Right cardiac atrium (tissue), 5 donors: Measurements from ENCODE around the gene NBL1. TPM values are rescaled to one million over a fixed set of nuclear protein-coding genes. Genes with fewer than 3 reads are reported as not detected.

Experiments
- ATAC-seq, 2 donors: fragments of 200-7000 bp; cut with Tn5 transposase; one replicate each; pipeline versions ENCODE4 v1.8.0 to v1.9.1; 2020; ENCODE audit warnings: moderate library complexity in 2 of 2, mild to moderate bottlenecking in 1 of 2
- DNase-seq, 3 donors: peaks; one replicate each; pipeline ENCODE4 v3.0.0-alpha.2; 2020
- H3K27ac ChIP-seq: one replicate; pipeline ENCODE4 v1.5.1; 2013; ENCODE audit warnings: mild to moderate bottlenecking, low read length, control low read depth, moderate library complexity
- H3K27me3 ChIP-seq: one replicate; pipeline ENCODE4 v1.6.1; 2013; ENCODE audit not compliant: control insufficient read depth, insufficient read depth
- H3K4me1 ChIP-seq: one replicate; pipeline ENCODE4 v1.6.1; 2013; ENCODE audit warnings: low read length; ENCODE audit not compliant: control insufficient read depth, insufficient read depth
- H3K4me3 ChIP-seq: one replicate; pipeline ENCODE4 v1.5.1; 2013; ENCODE audit warnings: low read length, control low read depth
- H3K9me3 ChIP-seq: one replicate; pipeline ENCODE4 v1.6.1; 2013; ENCODE audit warnings: low read length; ENCODE audit not compliant: control insufficient read depth
- WGBS: extraction: QIAGEN DNeasy Blood & Tissue Kit; methylation state at CpG from one replicate; pipeline ENCODE4 v1.1.7; 2013; 5-methylcytosine and 5-hydroxymethylcytosine counted together
- intact Hi-C, 4 donors: fragments of 100-400 bp; cut with DNase I; formaldehyde crosslinking; loops; one replicate each; pipeline versions ENCODE4 v1.11.0 to v1.14.0; 2022 to 2023
- polyA plus RNA-seq: library from polyadenylated mRNA; stranded (reverse); fragments of 200-250 nt; gene quantifications from one replicate; pipeline ENCODE4 v1.2.3, GENCODE V29; 2013
- total RNA-seq, 4 donors: library from RNA; stranded (reverse); fragmentation: NEBNext Ultra II Directional; extraction: Animal tissue kit (Norgen Biotek cat#: 25700); gene quantifications; one replicate each; pipeline ENCODE4 v1.2.1, GENCODE V29; 2021
- donor health status: healthy with polysubstance abuse.
- donor health status: DM: no; HTN: yes; CAD: no.
- donor health status: DM: no; HTN: no; CAD: no.
- donor health status: DM: no; HTN: yes; CAD: no; lungs with severe emphysema.
- donor health status: DM: yes; HTN: yes; CAD: no.

NBL1 gene
- total and polyA plus RNA-seq, 5 donors = 40.7 to 64.8 (median 45.7) TPM

DNA sequence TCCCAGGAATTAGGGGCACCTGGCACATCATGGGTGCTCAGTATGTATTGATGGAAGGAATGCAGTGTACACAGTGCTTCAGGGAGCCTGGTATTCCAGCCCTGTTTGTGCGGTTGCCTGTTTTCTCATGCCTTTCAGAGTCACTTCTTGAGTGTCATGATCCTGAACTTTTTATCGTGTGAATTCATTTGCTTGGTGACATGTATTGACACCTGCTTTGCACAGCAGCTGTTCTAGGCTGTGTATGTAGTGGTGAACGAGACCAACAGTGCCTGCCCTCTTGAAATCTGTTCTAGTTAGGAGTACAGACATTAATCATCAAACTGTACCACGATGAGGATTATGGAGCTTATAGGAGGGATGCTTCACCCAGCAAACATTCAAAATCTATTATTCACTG lies 26.7 kb downstream of the NBL1 start:
- H3K9me3 ChIP-seq = no peaks in the 10 kb centered on the region
- H3K4me3 ChIP-seq = no peak overlapping the region
- ATAC-seq = no peak
- no peak for DNase-seq
- intact Hi-C loops = no loop called here
- no peak overlapping the region for H3K27ac ChIP-seq
- no peaks in the 10 kb centered on the region for H3K4me1 ChIP-seq
- 67% methylated on average over 4 of the region's 4 CpGs for WGBS
- no peaks in the 10 kb centered on the region for H3K27me3 ChIP-seq

DNA sequence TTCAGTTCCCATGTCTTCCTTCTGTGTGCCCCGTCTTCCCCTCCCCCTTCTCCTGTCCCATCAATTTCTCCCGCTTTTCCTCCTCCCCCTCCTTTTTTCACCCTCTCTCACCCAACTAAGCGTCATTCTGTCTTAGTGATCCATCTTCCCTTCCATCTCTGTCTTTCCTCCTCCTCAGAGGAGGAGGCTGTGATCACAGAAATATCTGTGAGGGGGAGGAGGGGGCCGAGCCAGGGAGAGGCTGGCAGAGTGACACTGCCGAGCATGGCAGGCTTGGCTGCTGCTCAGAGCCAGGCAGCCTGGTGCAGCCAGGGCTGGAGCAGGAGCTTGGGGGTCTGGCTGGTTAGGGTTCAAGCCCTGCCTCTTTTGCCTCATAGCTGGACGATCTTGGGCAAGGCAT lies 28.1 kb downstream of the NBL1 start:
- intact Hi-C loops = no loop called here
- Histone ChIP-seq H3K27ac (no peak overlapping the region), H3K4me3 (no peak overlapping the region), H3K27me3 (no peaks in the 10 kb centered on the region), H3K4me1 (no peaks in the 10 kb centered on the region), H3K9me3 (no peaks in the 10 kb centered on the region)
- ATAC-seq = no peak
- DNase-seq = no peak
- 41% methylated on average over 6 of the region's 6 CpGs for WGBS

DNA sequence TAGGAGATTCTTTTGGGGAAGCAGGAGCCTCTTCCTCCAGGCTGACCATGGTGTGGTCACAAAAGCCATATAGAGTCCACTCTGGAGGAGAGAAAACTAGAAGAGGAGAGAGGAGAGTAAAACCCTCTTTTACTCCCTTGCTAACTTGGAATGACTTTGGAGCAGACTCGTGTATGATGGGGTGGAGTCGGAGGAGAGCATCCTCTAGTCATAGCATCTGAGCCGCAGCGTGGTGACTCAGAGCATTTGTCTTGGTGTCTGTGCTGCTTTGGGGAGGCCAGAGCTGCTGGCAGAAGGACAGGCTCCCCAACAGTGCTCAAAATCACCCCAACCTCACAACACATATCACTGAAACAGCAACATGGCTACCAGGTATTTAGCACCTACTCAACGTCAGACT lies 31.7 kb downstream of the NBL1 start:
- intact Hi-C loops = no loop called here
- DNase-seq (no peak), ATAC-seq (no peak)
- H3K27ac ChIP-seq = no peak overlapping the region
- H3K27me3 ChIP-seq = no peaks in the 10 kb centered on the region
- WGBS = 68% methylated on average over 5 of the region's 5 CpGs
- H3K4me3 ChIP-seq = no peak overlapping the region
- H3K4me1 ChIP-seq = no peaks in the 10 kb centered on the region
- H3K9me3 ChIP-seq = no peaks in the 10 kb centered on the region

DNA sequence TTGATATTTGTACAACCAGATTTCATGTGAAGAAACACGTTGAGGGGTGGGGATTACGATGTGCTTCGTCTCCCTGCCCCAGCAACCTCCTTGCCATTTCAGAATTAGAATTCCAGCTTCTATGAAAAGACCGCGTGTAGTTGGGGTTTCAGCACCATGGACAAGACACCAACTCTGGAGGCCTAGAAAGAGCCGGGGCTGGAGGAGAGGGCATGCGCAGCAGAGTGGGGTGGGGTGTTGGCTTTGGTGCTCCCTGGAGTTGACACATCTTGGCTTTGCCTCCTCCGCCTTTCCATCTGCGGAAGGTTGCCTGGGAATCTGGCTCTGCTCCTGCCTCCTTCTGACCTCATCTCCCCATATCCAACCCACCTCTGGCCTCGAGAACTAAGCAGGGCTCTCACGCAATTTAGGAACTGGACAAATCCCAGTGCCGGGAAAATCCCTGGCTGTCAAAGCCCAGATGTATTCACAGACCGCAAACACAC lies 32.4 kb downstream of the NBL1 start:
- H3K4me3 ChIP-seq = no peak overlapping the region
- ATAC-seq = peak; percentile 82 to 88
- no peaks in the 10 kb centered on the region for H3K27me3 ChIP-seq
- no peaks in the 10 kb centered on the region for H3K9me3 ChIP-seq
- peak; percentile 82 to 90 (median 88) for DNase-seq
- intact Hi-C loops = no loop called here
- no peaks in the 10 kb centered on the region for H3K4me1 ChIP-seq
- WGBS = 21% methylated on average over 13 of the region's 13 CpGs
- H3K27ac ChIP-seq = no peak overlapping the region

DNA sequence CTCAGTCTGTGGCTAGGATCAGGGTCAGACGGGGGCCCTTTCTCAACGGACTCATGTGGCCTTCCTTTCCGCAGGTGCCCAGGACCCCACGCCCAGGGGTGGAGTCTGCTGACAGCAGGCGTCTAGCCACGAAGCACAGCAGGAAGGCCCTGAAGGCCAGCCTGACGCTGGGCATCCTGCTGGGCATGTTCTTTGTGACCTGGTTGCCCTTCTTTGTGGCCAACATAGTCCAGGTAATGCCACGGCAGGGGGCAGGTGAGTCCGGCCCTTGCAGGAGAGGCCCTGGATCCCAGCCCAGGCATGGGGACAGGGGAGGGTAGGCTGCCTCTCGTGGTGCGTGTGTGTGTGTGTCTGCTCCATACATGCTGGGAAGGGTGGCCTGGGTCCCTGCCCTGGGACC lies 34.4 kb downstream of the NBL1 start:
- Histone ChIP-seq H3K4me3 (no peak overlapping the region), H3K27me3 (no peaks in the 10 kb centered on the region), H3K4me1 (no peaks in the 10 kb centered on the region), H3K9me3 (no peaks in the 10 kb centered on the region), H3K27ac (no peak overlapping the region)
- intact Hi-C loops = no loop called here
- WGBS = 71% methylated on average over 11 of the region's 11 CpGs
- DNase-seq (no peak), ATAC-seq (no peak)

DNA sequence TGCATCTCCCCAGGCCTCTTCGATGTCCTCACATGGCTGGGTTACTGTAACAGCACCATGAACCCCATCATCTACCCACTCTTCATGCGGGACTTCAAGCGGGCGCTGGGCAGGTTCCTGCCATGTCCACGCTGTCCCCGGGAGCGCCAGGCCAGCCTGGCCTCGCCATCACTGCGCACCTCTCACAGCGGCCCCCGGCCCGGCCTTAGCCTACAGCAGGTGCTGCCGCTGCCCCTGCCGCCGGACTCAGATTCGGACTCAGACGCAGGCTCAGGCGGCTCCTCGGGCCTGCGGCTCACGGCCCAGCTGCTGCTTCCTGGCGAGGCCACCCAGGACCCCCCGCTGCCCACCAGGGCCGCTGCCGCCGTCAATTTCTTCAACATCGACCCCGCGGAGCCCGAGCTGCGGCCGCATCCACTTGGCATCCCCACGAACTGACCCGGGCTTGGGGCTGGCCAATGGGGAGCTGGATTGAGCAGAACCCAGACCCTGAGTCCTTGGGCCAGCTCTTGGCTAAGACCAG lies 34.9 kb downstream of the NBL1 start:
- Histone ChIP-seq H3K27me3 (no peaks in the 10 kb centered on the region), H3K27ac (no peak overlapping the region), H3K4me1 (no peaks in the 10 kb centered on the region), H3K9me3 (no peaks in the 10 kb centered on the region), H3K4me3 (no peak overlapping the region)
- WGBS = 92% methylated on average over 34 of the region's 34 CpGs
- DNase-seq (no peak), ATAC-seq (peak in 1 of 2 donors; percentile 8)
- intact Hi-C loops = no loop called here

DNA sequence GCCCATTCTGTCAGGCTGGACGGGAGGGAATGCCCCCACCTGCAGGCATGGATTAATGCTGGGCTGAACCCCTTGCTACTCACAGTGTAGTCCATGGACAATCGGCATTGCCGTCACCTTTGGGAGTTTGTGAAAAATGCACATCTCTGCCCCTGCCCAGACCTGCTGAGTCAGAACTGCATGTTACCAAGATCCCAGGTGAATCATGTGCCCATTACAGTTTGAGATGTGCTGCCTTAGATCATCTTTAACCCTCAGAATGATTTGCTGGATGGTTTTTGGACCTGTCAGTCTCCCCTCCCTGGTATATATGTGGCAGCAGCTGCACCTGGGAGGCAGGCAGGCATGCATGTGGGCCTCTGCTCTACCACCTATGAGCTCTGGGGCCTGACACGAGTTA lies 35.6 kb downstream of the NBL1 start:
- no peaks in the 10 kb centered on the region for H3K9me3 ChIP-seq
- DNase-seq = no peak
- intact Hi-C loops = no loop called here

DNA sequence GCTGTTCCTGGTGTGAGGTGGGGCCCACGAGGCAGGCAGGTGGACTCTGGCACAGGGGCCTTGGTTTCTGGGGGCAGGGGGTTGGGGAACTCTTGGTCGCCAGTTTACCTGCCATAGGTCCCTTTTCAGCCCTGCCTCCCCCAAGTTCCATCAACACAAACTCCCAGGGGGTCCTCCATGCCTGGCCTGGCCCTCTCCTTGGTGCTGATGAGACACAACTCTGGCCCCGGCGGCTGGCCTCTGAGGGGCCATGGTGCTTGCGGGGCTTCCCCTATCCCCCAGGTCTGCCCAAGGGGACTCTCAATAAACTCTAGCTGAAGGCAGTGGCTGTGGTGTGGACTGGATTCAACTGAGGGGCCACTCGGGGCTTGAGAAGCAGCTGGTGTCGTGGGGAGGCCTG lies 36.5 kb downstream of the NBL1 start:
- H3K9me3 ChIP-seq = no peaks in the 10 kb centered on the region
- 75% methylated on average over 7 of the region's 7 CpGs for WGBS
- ATAC-seq (no peak), DNase-seq (no peak)
- no peaks in the 10 kb centered on the region for H3K4me1 ChIP-seq
- no peak overlapping the region for H3K27ac ChIP-seq
- intact Hi-C loops = no loop called here
- no peaks in the 10 kb centered on the region for H3K27me3 ChIP-seq
- no peak overlapping the region for H3K4me3 ChIP-seq

More for the DNA sequence above, 35.6 kb downstream of the NBL1 start:
- 81% methylated on average over 4 of the region's 4 CpGs for WGBS
- Histone ChIP-seq H3K4me3 (no peak overlapping the region), H3K27ac (no peak overlapping the region), H3K27me3 (no peaks in the 10 kb centered on the region), H3K4me1 (no peaks in the 10 kb centered on the region)
- ATAC-seq = no peak

DNA sequence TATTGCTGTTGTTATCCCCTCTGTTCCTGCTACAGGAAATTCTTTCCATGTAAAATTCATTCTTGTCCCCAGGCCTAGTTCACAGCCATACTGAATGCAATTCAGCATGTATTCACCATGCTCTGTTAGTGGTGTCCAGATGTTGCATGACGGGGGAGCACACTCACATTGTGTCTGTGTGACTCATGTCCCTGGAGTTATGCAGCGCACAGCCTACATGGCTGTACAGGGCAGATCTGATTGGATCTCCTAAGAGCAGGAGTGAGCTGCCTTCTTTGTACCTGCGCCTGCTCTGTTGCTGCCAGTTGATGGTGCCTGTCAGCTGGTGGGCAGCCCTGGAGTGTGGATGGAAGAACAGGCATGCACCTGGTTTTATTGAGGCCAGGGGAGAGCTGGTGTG lies 38.1 kb downstream of the NBL1 start:
- Histone ChIP-seq H3K4me3 (no peak overlapping the region), H3K27me3 (no peaks in the 10 kb centered on the region), H3K9me3 (no peaks in the 10 kb centered on the region), H3K4me1 (no peaks in the 10 kb centered on the region), H3K27ac (no peak overlapping the region)
- 82% methylated on average over 3 of the region's 3 CpGs for WGBS
- ATAC-seq (no peak), DNase-seq (no peak)
- intact Hi-C loops = no loop called here

DNA sequence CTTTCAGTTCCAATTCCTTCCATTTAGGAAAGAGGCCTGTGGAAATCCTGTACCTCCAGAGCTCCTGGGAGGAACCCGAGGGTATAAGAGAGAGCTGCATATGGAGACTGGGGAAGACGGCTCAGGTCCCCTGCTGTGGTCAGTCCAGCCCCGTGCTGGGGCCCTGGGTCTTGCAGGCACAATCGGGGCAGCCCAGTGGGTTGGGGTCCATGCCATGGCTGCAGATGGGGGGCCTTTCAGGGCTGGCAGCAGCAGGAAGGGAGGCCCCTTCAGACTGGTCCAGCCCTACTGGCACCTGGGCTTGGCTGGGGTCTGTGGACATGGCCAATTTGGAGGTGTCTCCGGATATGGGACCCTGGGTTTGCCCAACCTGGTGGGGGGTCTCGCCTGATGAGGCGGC lies 38.8 kb downstream of the NBL1 start:
- peaks cover 3% of the 10 kb centered on the region for H3K4me1 ChIP-seq
- no peak overlapping the region for H3K4me3 ChIP-seq

DNA sequence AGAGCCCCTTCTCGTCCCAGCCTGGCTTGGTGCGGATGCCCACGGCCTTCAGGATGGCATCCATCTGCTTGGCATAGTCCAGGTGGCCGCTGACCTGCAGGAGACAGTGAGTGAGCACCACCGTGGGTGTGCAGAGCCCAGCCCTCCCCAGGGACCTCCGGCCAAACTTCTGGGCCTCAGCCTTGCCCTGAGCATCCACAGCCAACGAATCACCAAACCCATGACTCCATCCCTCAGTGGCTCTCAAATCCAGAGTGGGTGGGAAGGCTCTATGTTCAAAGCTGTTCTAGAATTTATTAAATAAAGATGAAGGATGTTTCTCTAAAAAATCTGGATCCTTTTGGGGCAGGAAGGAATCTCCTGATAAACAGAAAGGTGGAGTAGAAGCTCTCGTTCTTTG lies 39.2 kb downstream of the NBL1 start:
- 91% methylated on average over 8 of the region's 8 CpGs for WGBS
- Histone ChIP-seq H3K4me1 (peaks cover 6% of the 10 kb centered on the region), H3K27ac (no peak overlapping the region), H3K9me3 (no peaks in the 10 kb centered on the region), H3K4me3 (no peak overlapping the region), H3K27me3 (no peaks in the 10 kb centered on the region)
- intact Hi-C loops = no loop called here
- ATAC-seq (no peak), DNase-seq (no peak)

More for the DNA sequence above, 38.8 kb downstream of the NBL1 start:
- no peaks in the 10 kb centered on the region for H3K27me3 ChIP-seq
- ATAC-seq = no peak
- no peaks in the 10 kb centered on the region for H3K9me3 ChIP-seq
- intact Hi-C loops = no loop called here
- DNase-seq = no peak
- no peak overlapping the region for H3K27ac ChIP-seq
- WGBS = 76% methylated on average over 7 of the region's 7 CpGs

DNA sequence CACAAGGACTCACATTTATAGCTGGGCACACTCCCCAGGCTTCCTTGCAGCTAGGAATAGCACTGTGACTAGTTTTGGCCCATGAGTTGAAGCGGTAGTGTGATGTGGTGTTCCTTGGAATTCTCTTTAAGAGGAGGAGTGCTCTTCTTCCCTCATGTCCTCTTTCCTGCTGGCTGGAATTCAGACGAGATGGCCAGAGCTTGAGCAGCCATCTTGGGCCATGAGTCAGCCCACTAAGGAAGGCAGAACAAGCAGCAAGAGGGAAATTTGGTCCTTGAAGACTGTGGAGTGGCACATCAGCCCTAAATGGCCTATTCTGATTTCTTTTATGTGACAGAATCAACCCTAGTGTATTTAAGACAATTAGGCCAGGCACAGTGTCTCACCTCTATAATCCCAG lies 40.6 kb downstream of the NBL1 start:
- Histone ChIP-seq H3K27ac (no peak overlapping the region), H3K27me3 (no peaks in the 10 kb centered on the region), H3K4me1 (peaks cover 6% of the 10 kb centered on the region), H3K4me3 (no peak overlapping the region), H3K9me3 (no peaks in the 10 kb centered on the region)
- intact Hi-C loops = no loop called here
- no peak for ATAC-seq
- DNase-seq = no peak
- 89% methylated on average over 2 of the region's 2 CpGs for WGBS
